Vagina (tissue), 2 donors: ENCODE results near the gene PREPL. TPM values are rescaled to one million over a fixed set of nuclear protein-coding genes. Genes with fewer than 3 reads are reported as not detected.
A peak's percentile ranks its signal among the peaks of the same experiment; 100 is the strongest.

Experiments used
- DNase-seq, 2 donors: peaks; one replicate each; pipeline ENCODE4 v3.0.0-alpha.2; 2017; ENCODE audit errors: extremely low spot score in 2 of 2
- H3K27ac ChIP-seq: fragments of 200-600 bp; sonication (generic); one replicate; pipeline ENCODE4 v1.5.1; 2019
- H3K27me3 ChIP-seq: fragments of 200-600 bp; sonication (generic); one replicate; pipeline ENCODE4 v1.5.1; 2019
- H3K36me3 ChIP-seq, 2 donors: fragments of 200-600 bp; sonication (generic); one replicate each; pipeline ENCODE4 v1.5.1; 2017 to 2019
- H3K4me1 ChIP-seq: fragments of 200-600 bp; sonication (generic); one replicate; pipeline ENCODE4 v1.5.1; 2019
- H3K4me3 ChIP-seq, 2 donors: fragments of 200-600 bp; sonication (generic); 1 replicate in 1 of 2; 2 replicates in 1 of 2; pipeline ENCODE4 v1.5.1; 2016 to 2019
- H3K9me3 ChIP-seq: fragments of 200-600 bp; sonication (generic); one replicate; pipeline ENCODE4 v1.5.1; 2019
- CTCF ChIP-seq, 3 experiments: fragments of 450-650 bp in 2 of 3; fragments of 200-600 bp in 1 of 3; sonication (generic) in 1 of 3; IDR thresholded peaks; one replicate each; pipeline ENCODE4 v1.5.1; 2017 to 2019; ENCODE audit warnings: antibody characterized with exemption in 3 of 3, mild to moderate bottlenecking in 2 of 3, moderate library complexity in 2 of 3
- POLR2A ChIP-seq, 2 donors: fragments of 450-650 bp; IDR thresholded peaks; one replicate each; pipeline ENCODE4 v1.6.1; 2017; ENCODE audit warnings: antibody characterized with exemption in 2 of 2, mild to moderate bottlenecking in 2 of 2, moderate library complexity in 2 of 2
- POLR2AphosphoS5 ChIP-seq, 2 donors: sonication (generic); formaldehyde crosslinking; IDR thresholded peaks; one replicate each; pipeline ENCODE4 v1.9.0; 2017; ENCODE audit warnings: antibody characterized with exemption in 2 of 2, mild to moderate bottlenecking in 2 of 2, low read depth in 1 of 2; ENCODE audit not compliant: insufficient read depth in 1 of 2
- intact Hi-C: fragments of 100-400 bp; cut with DNase I; formaldehyde crosslinking; loops from one replicate; pipeline ENCODE4 v1.15.1; 2023
- total RNA-seq: library from RNA; depleted of rRNA; stranded (reverse); fragments of >200 nt; gene quantifications from one replicate; pipeline ENCODE4 v1.2.3, GENCODE V29; 2016

Gene PREPL
- total RNA-seq, 1 donor from 2014 or later = 38.3 TPM

GRCh38 chr2:44271296-44271695 is 90.0 kb downstream of the PREPL start:
- H3K9me3 ChIP-seq = no peaks in the 10 kb centered on the region
- H3K27ac ChIP-seq = no peak overlapping the region
- no peaks in the 10 kb centered on the region for H3K36me3 ChIP-seq
- no peak overlapping the region for H3K4me3 ChIP-seq
- no peaks in the 10 kb centered on the region for H3K27me3 ChIP-seq
- H3K4me1 ChIP-seq = no peaks in the 10 kb centered on the region
- no peak for TF ChIP-seq CTCF (IDR thresholded peaks at IDR 0.05)
- TF ChIP-seq POLR2AphosphoS5 (IDR thresholded peaks at IDR 0.05; ENCODE audit: insufficient read depth in 1 of 2, low read depth in 1 of 2) = no peak
- no peak for TF ChIP-seq POLR2A (IDR thresholded peaks at IDR 0.05)
- intact Hi-C loops = no loop called here
- no peak for DNase-seq

GRCh38 chr2:44269831-44270230 is 91.5 kb downstream of the PREPL start:
- Histone ChIP-seq H3K4me1 (no peaks in the 10 kb centered on the region), H3K9me3 (no peaks in the 10 kb centered on the region), H3K4me3 (no peak overlapping the region), H3K27me3 (no peaks in the 10 kb centered on the region), H3K36me3 (no peaks in the 10 kb centered on the region), H3K27ac (no peak overlapping the region)
- no peak for DNase-seq
- TF ChIP-seq POLR2AphosphoS5 (IDR thresholded peaks at IDR 0.05; ENCODE audit: insufficient read depth in 1 of 2, low read depth in 1 of 2) (no peak), CTCF (IDR thresholded peaks at IDR 0.05) (no peak), POLR2A (IDR thresholded peaks at IDR 0.05) (no peak)
- intact Hi-C loops = no loop called here

- H3K9me3 ChIP-seq = no peaks in the 10 kb centered on the region
- TF ChIP-seq POLR2A (IDR thresholded peaks at IDR 0.05) (no peak), POLR2AphosphoS5 (IDR thresholded peaks at IDR 0.05; ENCODE audit: insufficient read depth in 1 of 2, low read depth in 1 of 2) (peak in 1 of 2 donors; percentile 69), CTCF (IDR thresholded peaks at IDR 0.05) (no peak)
- no peaks in the 10 kb centered on the region for H3K4me1 ChIP-seq
- H3K4me3 ChIP-seq = no peak overlapping the region
- no peaks in the 10 kb centered on the region for H3K27me3 ChIP-seq
- DNase-seq = no peak
- intact Hi-C loops = no loop called here
- peak overlapping the region; percentile 62 for H3K27ac ChIP-seq
- no peaks in the 10 kb centered on the region for H3K36me3 ChIP-seq
Measured at GRCh38 chr2:44267796-44268648, 93.3 kb downstream of the PREPL start.

Other genes with a start within 250 kb of the PREPL start
- 32.2 TPM for gene PPM1B, start 192.6 kb downstream of the PREPL start, total RNA-seq
- not detected for gene SLC3A1, start 86.0 kb downstream of the PREPL start, total RNA-seq
- gene CAMKMT, start 453 bp upstream of the PREPL start, total RNA-seq = 21.1 TPM